Brain microvascular endothelial cell (primary cell): ENCODE results near the gene CCNG1.
"Not testable (repeated sequence)": the region's sequence is repeated elsewhere in the genome, so short reads cannot be mapped to it uniquely, and the experiment has no call there.

Experiments used
- DNase-seq: peaks from one replicate; pipeline ENCODE4 v3.0.0-alpha.2; 2020
- H3K27ac ChIP-seq: fragments of 250-450 bp; sonication (Bioruptor Pico); 2 replicates; pipeline ENCODE4 v1.5.1; 2020; ENCODE audit warnings: mild to moderate bottlenecking, moderate library complexity
- H3K27me3 ChIP-seq: fragments of 250-450 bp; sonication (Bioruptor Pico); replicated peaks from 2 replicates; pipeline ENCODE4 v1.5.1; 2020; ENCODE audit warnings: mild to moderate bottlenecking
- H3K36me3 ChIP-seq: fragments of 250-450 bp; sonication (Bioruptor Pico); replicated peaks from 2 replicates; pipeline ENCODE4 v1.5.1; 2020; ENCODE audit warnings: mild to moderate bottlenecking
- H3K4me3 ChIP-seq: 2 replicates; pipeline ENCODE4 v1.5.1; 2011; ENCODE audit warnings: low read depth, mild to moderate bottlenecking, control low read depth, low read length, moderate library complexity
- CTCF ChIP-seq: IDR thresholded peaks from 2 replicates; pipeline ENCODE4 v1.5.1; 2011; ENCODE audit warnings: low read depth, mild to moderate bottlenecking, moderate library complexity, low read length, control low read depth, inconsistent platforms; ENCODE audit errors: missing control alignments
- in situ Hi-C: cut with HindIII; loops from 2 replicates; pipeline ENCODE4 v1.10.0; 2017; ENCODE audit warnings: low sequenced_read_pairs, low pct_ligation_motif_present

CCNG1 gene

GRCh38 chr5:163447191-163447590 lies 9.8 kb downstream of the CCNG1 start:
- no peak overlapping the region for H3K27ac ChIP-seq
- DNase-seq, result no peak
- no peaks in the 10 kb centered on the region for H3K27me3 ChIP-seq
- H3K36me3 ChIP-seq, result peaks cover 60% of the 10 kb centered on the region
- TF ChIP-seq CTCF, result no peak
- in situ Hi-C loops, result no loop called here
- no peak overlapping the region for H3K4me3 ChIP-seq

GRCh38 chr5:163447875-163448274 lies 10.5 kb downstream of the CCNG1 start:
- Histone ChIP-seq H3K36me3 (peaks cover 53% of the 10 kb centered on the region), H3K4me3 (no peak overlapping the region), H3K27ac (no peak overlapping the region), H3K27me3 (no peaks in the 10 kb centered on the region)
- TF ChIP-seq CTCF, result no peak
- in situ Hi-C loops, result no loop called here
- DNase-seq, result no peak

GRCh38 chr5:163448491-163448890 lies 11.1 kb downstream of the CCNG1 start:
- Histone ChIP-seq H3K36me3 (peaks cover 50% of the 10 kb centered on the region), H3K27ac (no peak overlapping the region), H3K27me3 (no peaks in the 10 kb centered on the region), H3K4me3 (no peak overlapping the region)
- no peak for DNase-seq
- in situ Hi-C loops, result no loop called here
- TF ChIP-seq CTCF, result no peak

- no peak for TF ChIP-seq CTCF
- H3K36me3 ChIP-seq, result peaks cover 31% of the 10 kb centered on the region
- in situ Hi-C loops, result no loop called here
These were observed 14.1 kb downstream of the CCNG1 start for GRCh38 chr5:163451489-163451888.

GRCh38 chr5:163453705-163454104 lies 16.3 kb downstream of the CCNG1 start:
- H3K36me3 ChIP-seq, result peaks cover 16% of the 10 kb centered on the region
- H3K4me3 ChIP-seq, result no peak overlapping the region
- TF ChIP-seq CTCF, result no peak
- in situ Hi-C loops, result no loop called here
- DNase-seq, result no peak
- H3K27me3 ChIP-seq, result no peaks in the 10 kb centered on the region
- H3K27ac ChIP-seq, result no peak overlapping the region

More at GRCh38 chr5:163451489-163451888, 14.1 kb downstream of the CCNG1 start:
- H3K27ac ChIP-seq, result no peak overlapping the region
- H3K27me3 ChIP-seq, result no peaks in the 10 kb centered on the region
- DNase-seq, result no peak
- no peak overlapping the region for H3K4me3 ChIP-seq

- H3K4me3 ChIP-seq, in situ Hi-C loops, H3K27ac ChIP-seq, H3K36me3 ChIP-seq, DNase-seq, H3K27me3 ChIP-seq: not testable (repeated sequence)
These were observed 18.0 kb downstream of the CCNG1 start for GRCh38 chr5:163455406-163455805.
